Activated CD4-positive, CD25-positive, alpha-beta regulatory T cell treated with anti-CD3 and anti-CD28 coated beads, Interleukin-2, amount 50 U/mL, for 16 hours (primary cell): Measurements from ENCODE around the gene RIN2.

Experiments used
- DNase-seq: peaks from one replicate; pipeline ENCODE4 v3.0.0-alpha.2; 2020; ENCODE audit warnings: low read depth, low spot score

Gene RIN2

DNA sequence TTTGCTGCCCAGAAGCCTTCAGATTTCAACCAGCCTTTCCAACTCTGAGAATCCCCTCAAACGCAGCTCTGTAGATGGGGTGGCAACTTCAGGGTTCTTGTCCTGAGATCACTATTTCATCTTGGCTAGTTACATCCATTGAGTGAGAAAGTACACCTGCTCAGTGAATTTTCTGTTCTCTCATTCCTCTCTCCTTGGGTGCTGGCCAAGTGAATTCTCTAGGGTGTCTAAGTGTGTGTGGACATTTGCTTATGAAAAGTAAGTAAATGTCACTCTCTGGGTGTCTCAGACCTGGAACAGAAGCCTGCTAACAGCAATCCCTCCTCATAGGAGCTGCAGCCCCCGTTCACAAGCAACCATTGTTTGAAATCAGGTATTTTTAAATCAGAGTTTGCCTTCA lies 3.8 kb downstream of the RIN2 start:
- no peak for DNase-seq

DNA sequence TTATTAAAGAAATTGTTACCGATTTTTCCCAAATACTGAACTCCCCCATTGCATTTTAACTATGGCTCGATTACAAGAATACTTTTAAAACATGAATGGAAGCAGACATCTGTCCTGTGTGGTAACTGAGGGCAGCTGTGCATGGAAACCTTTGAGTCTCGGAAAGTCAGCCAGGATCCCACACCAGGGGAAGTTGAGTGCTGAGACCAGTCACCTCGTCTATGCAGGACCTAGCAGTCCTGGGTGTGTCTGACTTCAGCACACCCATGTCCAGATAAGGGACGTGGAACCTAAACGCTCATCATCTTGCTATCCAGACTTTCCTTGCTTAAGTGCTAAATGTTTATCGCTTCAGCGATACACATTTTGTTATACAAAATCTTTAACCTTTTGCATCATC lies 6.1 kb downstream of the RIN2 start:
- DNase-seq = no peak

DNA sequence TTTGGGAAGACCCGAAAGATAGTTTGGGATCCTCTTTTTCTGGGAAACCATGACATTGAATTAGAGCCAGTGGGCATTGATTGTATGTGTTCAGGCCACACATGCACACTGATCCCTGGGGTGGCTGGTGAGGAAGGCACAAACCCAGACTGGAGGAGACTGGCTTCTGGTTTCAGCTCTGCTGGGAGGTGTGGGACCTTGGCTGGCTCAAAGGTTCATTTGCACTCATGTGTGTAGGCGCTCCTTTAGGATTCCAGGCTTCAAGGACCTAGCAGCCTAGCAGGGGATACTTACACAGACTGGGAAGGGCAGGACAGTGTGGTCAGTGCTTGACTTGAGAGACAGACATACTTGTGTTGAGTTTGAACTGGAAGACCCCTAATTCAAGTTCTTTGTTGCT lies 7.2 kb downstream of the RIN2 start:
- no peak for DNase-seq

DNA sequence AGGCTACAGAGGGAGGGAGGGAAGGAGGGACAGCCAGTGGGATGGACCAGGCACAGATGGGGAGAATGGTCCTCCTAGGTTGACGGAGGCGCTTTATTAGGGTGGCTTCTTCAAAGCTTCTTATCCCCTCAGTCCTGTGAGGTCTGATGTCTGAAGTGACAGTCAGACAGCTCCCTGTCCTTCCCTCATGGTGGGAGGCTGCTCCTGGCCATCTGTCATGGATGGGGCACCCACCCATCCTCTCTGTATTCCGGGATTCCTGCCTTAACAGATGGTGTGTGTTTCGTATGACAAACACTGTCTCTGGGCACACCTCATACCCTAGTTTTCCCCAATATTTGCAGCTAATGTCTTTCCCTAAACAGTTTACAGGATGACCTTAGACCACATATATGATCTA lies 7.9 kb downstream of the RIN2 start:
- no peak for DNase-seq

DNA sequence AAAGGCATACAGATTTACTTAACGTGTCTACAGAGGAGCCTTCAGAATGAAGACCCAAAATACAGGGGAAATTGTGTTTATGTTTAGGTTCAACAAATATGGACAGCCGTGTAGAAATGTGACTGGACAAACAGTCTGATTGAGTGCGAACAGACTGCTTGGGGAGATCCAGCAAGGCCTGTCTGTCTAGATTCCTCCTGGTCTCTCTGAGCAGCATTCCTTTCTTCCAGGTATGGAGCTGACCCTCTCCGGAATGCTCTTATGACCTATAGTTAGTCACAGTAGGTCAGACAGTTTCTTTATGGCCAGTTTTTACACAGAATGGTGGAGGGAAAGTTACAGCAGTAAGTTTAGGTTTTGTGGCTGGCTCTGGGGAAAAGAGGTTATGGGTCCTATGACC lies 9.0 kb downstream of the RIN2 start:
- DNase-seq = no peak

DNA sequence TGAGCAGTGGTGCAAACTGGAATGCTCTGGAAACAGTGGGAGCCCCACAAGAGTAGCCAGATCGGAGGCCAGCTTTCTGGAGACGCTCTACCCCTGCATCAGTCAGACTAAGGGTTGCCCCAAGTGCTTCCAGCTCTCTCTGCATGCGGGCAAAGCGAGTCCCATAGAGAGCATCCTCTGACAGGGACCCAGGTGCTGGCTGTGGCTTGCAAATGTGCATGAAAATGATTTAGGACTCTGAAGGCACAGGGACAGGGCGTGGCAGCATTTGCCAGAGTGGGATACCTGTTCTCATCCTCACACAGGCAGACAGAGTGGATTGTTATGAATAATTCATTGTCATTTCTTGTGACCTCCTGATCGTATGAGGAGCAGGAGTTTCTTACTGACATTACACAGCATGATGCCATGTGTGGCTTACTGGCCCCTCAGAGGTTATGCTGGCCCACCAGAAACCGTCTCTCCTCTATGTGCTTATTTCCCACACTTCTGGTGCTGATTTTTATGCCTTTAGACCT lies 10.3 kb downstream of the RIN2 start:
- DNase-seq = no peak

DNA sequence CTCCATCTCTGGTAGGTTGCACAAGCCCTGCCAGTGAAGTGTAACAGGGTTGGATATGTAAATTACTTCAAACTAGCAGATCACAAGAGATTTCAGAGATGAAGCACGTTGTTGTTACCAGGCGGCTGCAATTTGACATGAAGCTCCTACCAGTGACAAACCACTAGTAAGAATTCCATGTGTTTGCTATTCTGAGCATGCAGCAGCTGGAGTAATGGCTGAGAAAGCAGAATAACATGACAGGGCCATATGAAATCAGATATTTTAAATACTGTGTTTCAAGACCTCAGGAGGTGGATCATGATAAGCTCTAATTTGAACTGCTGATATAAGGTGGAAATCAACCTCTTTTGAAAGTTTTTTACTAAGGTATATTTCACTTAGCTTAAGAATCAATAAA lies 11.4 kb downstream of the RIN2 start:
- no peak for DNase-seq

DNA sequence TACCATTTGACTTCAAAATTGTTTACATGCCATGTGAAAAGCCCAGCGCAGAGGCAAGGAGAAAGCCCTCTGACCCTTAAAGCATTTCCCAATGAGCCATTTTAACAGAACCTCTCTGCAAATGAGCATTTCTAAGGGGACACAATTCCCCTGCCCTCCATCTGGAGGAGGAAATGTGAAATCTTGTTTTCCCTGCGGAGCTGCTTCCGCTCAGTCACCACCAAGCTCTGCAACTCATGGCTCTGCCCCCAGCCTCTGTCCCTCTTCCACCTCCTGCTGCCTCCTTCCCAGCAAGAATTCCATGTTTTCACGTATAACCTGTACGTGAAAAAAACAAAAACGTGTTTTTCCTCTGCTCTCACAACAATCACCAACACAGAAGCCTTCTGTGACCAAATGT lies 12.3 kb downstream of the RIN2 start:
- no peak for DNase-seq

DNA sequence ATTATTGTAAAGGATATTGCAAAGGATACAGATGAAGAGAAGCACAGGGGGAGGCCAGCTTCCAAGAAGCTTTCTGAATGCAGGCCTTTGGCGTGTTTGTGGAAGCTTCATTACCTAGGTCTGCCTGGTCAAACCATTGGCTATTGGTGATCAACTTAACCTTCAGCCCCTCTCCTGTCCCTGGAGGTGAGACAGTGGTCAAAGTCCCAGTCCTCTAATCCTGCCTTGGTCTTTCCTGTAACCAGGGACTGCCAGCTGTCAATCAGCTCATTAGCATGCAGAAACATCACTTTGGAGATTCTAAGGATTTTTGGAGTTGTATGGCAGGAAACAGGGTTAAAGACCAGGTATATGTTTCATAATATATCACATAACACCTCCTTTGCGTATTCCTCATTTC lies 13.0 kb downstream of the RIN2 start:
- no peak for DNase-seq

DNA sequence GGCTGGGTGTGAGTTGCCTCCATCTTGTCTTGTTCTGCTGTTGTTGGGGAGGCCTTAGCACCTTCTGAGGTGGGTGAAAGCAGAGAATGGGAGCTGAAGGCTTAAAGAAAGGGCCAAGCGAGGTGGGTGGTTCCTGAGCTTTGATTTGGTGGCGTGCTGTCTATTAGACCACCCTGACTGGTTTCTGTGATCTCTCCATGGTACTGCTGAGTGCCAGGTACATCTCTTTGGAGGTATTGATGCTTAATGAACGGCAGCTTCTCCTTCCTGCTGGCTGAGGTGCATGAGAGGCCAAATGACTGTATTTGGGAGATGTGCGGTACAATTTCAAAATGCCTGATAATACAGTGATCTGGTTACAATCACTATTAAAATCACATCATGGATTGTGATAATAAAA lies 15.4 kb downstream of the RIN2 start:
- DNase-seq = no peak

DNA sequence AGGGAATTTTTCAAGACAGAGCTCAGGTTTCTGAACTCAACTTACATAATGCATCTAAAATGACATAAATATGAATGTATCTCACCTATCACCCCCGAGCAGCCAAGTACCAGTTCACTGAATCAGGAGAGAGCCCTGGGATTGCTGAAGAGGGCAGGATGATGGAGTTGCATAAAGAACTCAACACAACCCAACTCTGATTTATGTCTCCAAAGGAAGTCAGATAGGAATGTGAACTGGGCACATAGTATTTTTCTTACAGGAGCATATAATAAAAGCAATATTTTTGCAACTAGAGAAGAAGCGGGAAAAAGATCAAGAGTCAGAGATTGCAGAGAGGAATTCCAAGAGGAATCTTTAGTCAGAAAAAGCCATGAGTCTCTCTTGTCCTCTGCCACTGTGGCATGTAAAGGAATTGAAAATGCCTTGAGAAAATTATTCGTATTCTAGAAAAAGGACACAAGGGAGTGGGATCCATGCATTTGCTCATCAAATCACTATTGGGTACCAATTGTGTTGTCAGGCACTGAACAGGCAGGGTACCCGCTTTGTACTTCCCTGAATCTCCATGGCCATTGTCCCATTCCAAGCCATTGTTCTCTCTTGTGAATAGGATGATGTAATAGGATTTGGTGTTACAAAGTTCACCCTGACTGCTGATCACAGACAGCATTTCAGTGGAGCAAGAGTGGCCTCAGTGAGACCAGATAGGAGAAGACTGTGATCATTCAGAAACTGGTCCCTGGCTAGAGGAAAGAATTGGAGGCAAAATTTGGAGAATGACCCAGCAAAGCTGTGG lies 16.3 kb downstream of the RIN2 start:
- no peak for DNase-seq

DNA sequence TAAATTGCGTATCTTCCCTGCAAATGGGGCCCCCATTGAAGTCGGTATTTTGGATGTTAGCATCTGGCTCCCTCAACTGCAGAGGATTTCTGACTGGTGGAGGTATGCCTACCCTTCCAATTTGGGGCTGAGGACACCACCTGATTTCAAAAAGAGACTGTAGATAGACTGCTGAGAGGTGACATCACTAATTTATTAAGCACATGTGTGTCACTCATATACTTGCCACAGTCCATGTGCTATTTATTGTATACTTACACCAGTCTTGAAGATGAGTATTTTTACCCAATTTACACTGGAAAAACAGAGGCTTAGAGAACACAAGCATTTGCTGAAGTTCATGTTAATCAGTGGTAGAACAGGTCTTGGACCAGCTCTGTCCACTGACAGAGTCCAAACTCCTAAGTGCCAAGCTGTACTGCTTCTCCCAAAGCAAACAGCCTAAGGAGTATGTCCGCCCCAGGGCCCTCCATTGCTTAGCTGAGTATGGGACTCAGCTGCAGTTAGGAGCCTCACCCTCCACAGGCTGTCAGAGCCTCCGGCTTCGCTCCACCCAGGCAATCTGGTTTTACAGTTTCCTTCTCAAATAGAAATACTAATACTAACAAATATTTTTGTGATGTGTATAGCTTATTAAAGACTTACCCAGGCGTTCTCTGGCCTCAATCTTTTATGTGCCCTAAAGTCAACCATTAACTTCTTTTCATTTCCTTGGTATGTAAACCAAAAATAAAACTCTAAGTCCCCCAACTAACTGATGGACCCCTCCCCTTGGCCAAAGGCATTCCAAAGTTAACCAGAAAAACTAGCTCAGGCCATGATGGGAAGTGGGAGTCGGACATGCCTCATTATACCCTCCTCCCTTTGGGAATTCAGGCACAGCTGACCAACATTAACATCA lies 17.5 kb downstream of the RIN2 start:
- no peak for DNase-seq

DNA sequence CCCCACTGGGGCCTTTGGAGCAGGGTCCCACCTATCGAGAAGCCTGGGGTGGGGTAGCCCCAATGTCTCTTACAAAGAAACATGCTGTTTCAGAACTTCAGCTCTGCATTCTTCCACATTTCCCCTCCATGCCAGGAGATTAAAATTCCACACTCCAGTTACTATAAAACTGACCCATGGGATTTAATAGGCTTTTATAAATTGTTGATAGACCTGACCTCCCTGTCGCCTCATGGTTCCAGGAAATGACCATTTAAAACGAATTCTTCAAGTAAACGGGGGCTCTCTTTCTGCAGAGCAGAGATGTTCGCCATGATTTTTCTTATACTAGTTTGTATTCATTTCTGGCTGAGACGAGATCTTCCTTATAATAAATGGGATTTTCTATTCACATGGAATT lies 19.3 kb downstream of the RIN2 start:
- DNase-seq = no peak

DNA sequence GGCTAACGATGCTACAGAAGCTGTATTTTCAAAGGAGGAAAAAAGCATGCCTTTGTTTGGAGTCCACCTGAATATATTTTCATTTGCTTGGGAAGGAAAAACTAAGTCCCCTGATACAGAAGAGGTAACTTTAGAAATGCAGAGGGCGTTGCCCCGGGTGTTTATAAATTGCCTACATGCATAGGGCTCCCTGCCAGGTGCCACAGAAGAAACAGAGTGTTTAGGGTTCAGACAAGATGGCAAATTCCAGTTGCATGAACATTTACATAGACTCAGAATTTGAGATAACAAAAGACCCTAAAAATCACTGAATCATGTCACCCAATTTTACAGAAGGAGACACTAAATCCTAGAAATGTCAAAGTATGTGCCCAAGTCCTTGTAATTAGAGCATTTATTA lies 19.9 kb downstream of the RIN2 start:
- no peak for DNase-seq

DNA sequence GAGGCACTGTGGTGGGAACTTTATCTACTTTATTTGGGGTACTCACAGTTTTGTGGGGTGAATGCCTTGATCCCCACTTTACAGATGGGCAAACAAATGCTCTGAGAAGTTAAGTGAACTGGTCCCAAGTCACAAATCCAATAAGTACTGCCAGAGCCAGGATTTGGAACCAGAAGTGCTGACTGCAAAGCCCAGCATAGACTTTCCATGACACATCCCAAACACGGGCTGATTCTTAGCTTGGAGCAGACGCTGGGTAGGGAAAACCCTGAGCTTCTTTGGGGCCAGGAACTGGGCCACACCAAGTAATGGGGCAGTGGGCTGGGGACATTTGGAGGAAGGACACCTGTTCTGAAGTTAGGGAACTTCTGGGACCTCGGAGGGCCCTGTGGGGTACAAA lies 20.3 kb downstream of the RIN2 start:
- no peak for DNase-seq

DNA sequence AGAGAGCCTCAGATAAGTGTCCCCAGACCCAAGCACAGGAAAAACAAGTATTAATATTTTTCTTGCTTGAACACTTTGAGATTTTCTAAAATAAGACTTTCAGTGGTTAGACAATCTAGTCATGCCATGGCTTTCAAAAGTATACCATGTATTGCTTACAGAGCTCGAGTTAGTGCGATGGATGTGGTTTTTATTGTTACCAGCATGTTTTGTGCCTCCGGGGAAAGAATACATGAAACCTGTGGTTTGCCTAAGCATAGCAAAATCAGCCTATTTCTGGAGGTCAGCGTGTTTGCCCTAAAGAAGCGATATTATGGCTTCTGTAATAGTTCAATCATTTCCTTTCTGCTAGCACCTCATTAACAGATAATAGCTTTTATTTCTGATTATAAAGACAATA lies 21.6 kb downstream of the RIN2 start:
- DNase-seq = no peak

DNA sequence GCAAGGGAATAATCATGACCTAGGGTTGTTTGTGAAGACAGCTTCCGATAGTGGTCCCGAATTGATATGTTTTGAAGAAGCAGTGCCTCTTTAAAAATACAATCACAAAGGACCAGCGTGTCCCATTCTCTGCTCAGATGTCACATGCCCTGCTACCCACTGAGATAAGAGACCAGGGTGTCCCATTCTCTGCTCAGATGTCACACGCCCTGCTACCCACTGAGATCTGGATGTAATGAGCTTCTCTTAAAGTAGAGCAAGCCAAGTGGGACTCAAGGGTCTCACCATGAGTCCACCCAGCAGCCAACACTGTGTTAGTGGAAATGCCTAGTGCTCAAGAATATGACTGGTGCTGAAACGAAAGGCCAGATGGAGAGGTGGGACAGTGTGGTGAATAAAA lies 22.2 kb downstream of the RIN2 start:
- DNase-seq = no peak

DNA sequence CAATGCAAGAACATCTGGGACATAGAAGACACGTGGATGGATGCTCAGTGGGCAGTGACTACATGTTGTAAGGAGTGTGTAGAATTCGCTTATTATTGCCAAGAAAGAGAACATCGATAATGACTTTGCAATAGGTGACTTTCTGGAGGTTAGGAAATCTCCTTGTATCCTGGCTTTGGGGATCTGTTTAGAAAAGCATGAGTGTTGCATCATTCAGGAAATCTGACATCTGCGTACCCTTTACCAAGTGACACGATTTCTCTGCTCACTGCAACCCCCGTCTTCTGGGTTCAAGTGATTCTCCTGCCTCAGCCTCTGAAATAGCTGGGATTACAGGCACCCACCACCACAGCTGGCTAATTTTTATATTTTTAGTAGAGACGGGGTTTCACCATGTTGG lies 23.2 kb downstream of the RIN2 start:
- no peak for DNase-seq

DNA sequence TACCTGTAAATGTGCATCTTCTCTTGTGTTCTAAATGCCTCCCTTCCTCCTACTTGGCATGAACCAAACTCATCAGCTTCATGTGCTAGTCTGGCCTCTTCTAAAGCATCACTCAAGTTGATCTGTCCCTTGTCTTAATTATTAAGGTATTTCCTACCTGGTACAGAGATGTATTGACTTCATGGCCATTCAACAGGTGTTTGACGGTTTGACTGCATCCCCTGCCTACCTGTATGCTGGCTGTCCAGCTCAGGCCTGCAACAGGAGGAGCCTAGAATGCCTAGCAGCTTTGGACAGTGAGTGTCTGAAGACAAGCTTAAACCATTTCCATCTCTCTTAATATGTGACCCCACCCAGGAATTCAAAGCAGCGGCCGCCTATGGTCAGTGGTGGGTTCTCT lies 24.6 kb downstream of the RIN2 start:
- DNase-seq = no peak

DNA sequence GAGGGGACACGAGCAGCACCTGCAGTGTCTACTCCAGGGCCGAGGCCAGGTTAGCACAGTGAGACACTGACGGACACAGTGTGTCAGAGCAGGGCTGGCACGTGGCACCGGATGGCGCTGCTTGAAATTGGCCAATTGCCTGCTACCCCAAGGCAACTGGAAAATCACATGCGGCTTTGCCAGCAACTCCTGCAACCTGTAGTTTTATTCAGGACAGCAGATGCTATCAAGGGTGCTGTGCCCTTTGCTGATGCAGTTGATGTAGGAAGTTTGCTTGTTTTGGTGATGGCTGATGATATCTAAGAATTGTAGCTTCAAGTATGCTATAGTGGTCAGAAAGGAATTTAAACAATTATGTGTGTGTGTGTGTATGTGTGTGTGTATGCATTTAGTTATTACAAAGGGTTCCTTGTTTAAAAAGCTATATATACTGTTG lies 25.9 kb downstream of the RIN2 start:
- no peak for DNase-seq

DNA sequence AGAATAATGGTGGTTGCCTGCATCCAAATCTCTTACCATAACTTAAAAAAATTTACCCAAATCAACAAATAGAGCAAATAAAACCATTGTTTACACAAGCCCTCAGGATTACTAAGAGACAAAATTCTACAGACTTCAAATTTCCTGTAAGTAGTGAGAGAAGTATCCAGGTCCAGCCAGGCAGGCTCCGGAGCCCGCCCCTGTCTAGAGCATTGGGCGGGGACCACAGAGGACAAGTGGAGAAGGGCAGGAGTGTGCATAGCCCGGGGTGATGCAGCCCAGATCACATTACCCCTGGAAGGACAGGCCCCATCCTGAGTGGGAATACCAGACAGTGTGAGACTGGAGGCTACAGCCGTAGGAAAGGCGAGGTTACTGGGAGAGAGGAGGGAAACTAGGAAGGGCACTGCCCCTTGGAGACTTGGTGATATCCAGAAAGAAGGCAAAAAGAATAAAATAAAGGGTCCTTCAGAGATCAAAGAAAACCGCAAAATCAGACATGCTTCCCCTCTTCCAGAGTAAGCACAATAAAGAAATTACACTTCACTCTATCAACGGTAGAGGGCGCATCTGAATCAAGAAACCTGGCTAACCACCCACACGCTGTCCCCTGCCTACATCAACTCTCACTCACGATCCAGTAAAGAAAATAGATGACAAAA lies 26.6 kb downstream of the RIN2 start:
- no peak for DNase-seq
